ENCODE data around the gene ADM.

The ADM gene

DNA sequence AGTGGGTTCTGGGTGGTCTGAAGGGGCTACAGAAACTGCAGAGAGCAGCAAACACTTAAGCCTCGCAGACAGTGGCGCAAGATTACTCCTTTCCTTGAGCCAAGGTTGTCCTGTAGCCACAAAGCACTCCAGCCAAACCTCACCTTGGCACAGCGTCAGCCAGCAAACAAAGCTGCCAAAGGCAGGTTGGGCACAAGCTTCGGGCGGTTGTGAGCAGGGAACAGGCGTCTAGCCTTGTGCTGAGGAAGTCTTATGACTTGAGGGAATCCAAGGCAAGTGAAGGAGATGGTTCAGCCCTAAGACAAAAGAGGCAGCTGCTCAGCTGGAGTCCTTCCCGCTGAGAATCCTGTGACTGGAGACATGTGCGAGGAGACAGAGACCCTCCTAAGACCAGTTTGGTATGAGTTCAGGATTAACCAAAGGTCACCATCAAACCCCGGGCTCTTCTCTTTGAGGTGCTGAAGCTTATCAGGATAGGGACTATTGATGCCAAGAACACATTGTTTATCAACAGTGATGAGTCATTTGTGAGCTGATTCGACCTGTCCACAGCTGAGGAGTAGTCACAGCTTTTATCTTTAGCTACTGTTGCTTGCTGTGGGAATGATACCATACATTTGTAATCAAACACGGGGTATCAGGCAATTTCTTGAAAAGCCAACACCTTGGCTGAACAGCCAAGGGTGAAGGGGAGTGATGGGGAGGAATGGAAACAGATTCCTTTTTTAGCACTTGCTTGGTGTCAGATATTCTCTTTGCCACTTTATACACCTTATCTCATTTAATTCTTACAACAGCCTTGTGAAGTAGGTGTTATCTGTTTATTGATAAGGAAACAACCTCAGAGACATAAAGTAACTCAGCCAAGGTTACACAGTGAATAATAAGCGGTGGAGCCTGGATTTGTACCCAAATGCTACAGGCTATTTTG, 4.6 kb downstream of the ADM start:
- no peak for DNase-seq (ENCODE audit: low read depth in 2 of 2)

DNA sequence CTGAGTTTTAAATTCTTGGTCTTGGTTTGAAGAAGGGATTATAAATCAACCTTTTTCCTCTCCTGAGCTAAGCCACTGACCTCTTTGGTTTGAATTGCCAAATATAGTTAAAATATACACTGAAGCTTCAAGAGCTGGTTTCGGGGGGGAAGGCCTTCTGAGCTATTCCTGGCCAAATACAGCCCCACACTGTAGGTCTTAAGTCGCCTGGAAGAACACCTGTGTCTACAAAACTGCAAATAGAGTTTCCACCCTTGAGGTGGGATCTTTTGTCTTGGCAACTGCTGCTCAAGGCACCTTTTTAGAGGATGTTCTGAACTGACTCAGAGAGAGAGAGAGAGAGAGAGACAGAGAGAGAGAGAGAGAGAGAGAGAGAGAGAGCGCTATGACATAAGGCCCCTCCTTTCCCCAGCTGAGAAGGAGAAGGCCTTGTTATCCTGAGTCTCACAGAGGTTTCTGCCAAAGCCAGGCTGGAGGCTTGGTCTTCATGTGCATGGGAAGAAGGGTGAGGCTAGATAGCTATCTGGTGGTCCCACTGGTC, 5.5 kb downstream of the ADM start:
- DNase-seq (ENCODE audit: low read depth in 2 of 2), result no peak

DNA sequence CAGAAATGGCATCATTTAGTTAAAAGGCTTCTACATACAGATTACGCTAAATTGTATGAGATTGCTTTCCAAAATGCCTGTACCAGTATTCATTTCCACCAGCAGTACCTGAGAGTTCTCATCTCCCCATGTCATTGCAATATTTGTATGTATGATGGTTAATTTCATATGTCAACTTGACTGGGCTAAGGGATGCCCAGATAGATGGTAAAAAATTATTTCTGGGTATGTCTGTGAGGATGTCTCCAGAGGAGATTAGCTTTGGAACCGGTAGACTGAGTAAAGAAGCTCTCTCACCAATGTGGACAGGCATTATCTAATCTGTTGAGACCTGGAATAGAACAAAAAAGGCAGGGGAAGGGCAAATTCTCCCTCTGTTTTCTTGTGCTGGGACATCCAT, 6.9 kb downstream of the ADM start:
- DNase-seq (ENCODE audit: low read depth in 2 of 2), result no peak

DNA sequence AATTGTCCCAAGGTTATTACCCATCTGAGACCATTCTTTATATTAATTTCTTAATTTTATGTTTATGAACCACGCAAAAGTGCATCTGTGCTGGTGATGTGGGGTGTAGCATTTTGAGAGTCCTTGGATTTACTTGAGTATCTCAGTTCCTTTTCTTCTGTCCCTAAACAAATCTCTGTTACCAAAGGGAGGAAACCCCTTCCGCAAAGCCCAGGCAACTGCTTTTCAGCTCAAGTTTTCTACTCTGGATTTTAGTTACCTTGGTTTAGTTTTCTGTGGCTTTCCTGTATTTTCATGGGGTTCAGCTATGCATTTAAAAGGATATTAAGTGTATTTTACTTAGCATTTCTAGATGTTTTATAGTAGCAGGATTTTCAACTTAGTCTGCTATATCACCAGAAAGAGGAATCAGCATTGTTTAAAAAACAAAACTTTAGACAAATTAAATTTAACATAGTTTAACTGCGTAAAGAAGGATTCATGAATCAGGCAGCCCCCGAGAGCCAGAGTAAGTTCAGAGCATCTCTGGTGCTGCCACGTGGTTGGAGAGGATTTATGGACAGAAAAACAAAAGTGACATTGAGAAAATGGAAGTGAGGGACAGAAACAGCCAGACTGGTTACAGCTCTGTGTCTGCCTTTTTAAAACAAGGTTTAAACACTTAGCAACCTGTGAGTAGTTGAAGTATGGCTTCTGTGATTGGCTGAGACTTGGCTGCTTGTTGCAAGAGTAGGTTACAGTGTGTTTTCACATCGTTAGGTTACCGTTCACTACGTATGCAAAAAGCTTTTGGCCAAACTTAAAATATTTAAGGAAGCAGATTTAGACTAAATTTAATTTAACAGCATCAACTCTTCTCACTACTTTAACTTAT, 9.6 kb downstream of the ADM start:
- DNase-seq (ENCODE audit: low read depth in 2 of 2), result no peak

DNA sequence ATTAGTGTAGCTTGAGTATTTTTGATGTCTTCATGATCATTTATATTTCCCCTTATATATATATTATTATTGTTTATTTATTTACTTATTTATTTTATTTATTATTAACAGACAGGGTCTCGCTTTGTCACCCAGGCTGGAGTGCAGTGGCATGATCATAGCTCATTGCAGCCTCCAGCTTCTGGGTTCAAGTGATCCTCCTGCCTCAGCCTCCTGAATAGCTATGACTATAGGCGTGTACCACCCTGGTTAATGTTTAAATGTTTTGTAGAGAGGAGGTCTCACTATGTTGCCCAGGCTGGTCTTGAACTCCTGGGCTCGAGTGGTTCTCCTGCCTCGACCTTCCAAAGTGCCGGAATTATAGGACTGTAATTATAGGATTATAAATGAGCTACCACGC, 10.2 kb downstream of the ADM start:
- no peak for DNase-seq (ENCODE audit: low read depth in 2 of 2)

DNA sequence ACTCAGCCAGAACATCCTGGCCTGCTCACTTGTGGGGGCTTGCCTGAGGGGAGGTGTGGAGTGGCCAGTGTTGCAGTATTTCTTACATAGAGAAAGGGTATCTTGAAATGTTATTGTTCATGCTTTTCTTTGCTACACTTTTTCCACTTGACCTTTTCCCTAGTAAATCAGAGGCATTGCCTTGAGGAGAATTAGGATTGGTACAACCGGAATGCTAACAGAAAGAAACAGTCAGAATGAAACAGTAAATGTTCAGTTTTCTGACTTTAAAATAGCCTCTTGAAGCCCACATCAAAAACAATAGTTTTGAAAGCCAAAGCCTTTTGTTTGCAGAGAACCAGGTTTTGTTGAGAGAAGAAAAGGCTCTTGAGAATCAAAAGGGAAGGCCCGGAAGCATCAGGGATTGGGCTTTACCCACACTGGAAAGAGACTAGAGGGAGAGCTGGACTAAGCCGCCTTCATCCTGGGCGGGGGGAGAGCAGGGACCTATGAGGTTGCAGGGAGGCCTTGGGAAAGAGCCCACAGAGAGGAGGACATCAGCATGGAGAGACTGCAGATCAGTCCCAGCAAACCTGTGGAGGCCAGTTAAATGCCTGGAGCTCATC, 12.4 kb downstream of the ADM start:
- no peak for DNase-seq (ENCODE audit: low read depth in 2 of 2)

DNA sequence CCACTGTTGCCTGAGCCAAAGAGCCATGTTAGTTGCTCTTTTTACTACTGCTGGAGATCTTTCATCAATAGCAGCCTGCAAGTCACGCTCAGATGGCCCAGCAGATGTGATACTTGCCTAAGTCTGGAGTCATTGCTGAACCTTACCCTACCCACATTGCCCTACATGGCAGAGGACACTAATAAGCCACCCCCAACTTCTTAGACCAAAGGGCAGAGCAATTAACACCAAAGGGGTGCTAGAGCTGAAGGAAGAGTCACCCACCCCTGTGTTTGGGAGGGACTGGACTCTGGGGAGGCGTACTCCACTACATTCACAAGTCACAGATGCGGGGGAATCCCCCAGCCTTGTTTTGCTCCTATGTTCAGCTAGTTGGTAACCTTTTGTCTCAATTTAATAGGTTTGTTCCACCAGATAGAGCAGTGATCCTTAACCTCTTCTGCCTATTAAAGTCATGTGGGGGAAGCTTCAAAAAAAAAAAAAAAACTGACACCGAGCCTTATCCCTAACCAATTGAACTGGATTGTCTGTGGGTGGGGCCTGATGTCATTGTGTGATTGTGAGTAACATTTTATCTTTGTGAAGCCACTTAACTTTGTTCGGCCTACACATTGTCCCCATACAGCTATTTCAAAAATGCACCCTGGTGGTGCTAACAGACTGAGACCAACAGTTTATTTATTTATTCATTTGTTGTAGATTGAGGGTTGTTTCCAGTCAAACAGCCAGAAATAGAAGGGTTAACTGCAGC, 13.1 kb downstream of the ADM start:
- no peak for DNase-seq (ENCODE audit: low read depth in 2 of 2)

DNA sequence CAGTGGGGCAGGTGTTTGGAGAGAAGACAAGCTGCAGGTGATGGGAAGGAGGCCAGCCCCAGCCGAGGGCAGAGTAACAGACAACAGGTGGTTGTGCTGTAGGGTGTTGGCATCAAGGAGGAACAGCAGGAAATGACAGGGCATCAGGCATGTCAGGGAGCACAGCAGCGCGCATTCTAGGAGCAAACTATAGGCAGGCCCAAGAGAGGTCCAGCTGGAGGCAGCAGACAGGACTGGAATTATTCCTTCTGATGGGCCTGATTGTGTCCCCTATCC, 13.6 kb downstream of the ADM start:
- DNase-seq (ENCODE audit: low read depth in 2 of 2), result no peak

DNA sequence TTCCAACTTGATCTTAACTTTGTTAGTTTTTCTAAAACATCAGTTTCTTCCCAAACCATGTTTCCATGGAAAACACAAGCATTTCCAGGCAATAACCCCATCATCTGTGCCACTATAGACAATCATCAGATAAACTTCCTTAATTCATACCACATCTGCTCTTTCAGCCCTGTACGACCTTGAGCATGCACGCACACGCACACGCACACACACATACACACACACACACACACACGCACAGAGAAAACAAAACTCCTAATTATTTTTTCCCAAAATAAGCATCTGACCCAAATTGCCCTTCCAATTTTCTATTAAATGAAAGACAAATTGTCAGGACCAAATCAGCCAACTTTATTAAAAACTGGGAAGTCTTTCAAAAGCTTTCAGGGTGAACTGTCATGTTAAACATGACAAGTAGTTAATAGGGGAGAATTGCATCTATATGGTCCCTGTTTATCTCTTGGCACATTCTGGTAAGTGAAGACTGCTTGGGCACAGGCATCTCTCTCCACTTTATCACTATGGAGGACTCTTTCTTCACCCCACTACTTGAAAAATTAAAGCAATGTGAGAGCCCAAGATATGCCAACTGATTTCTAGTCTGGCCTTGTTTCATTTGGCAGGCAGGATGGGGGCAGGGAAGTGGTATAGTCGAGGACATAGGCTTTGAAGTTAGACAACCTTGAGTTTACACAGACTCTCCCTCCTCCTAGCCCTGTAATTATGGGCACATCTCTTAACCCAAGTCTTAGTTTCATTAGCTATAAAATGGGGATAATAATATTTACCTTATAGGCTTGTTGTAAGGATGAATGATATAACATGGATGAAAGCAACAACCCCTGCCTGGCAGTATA, 15.1 kb downstream of the ADM start:
- no peak for DNase-seq (ENCODE audit: low read depth in 2 of 2)

DNA sequence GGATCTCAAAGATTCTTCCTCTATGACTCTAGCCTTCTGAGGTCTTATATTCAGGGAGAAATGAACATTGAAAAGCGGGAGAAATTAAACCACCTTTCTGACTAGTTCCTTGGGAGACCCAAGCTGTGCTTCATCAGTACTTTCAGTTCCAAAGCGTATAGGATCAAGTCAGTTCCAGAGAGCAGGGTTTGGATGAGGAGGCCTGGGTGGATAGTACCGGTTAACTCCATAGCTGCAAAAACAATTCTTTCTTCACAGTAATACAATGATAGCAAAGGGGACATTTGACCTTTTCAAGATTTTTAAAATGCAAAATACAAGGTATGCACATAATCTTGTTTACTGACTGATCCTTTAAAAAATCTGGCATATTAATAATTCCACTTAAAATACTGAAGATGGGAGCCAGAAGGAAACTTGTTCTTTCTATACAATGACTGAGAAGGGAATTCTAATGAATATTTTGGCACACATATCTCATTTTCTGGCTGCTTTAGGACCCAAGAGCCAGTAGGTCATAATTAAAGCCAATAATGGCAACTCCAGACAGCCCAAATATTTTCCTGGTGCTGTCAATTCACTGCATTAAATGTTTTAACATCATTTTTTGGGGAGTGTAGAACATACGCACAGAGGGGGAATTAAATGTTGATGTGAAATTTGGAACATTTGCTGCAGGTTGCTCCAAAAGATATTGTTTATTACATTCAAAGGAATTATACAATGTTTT, 16.0 kb downstream of the ADM start:
- DNase-seq (ENCODE audit: low read depth in 2 of 2), result no peak

DNA sequence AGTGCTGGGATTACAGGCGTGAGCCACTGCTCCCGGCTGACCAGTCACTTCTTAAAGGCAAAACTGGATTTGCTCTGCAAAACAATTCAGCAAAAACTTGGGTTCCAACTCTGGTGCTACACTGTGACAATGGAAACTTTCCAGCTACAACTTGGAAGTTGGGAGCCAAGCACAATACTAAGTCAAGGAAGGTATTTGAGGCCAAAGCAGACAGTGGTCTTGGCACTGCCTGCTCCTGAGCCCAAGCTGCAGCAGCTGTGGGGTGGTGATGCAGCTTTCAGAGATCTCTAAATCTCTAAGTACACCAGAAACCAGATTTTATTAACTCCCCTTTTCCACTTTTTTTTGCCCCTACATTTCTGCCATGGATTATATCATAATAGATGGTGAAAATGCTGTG, 17.5 kb downstream of the ADM start:
- DNase-seq (ENCODE audit: low read depth in 2 of 2), result no peak

DNA sequence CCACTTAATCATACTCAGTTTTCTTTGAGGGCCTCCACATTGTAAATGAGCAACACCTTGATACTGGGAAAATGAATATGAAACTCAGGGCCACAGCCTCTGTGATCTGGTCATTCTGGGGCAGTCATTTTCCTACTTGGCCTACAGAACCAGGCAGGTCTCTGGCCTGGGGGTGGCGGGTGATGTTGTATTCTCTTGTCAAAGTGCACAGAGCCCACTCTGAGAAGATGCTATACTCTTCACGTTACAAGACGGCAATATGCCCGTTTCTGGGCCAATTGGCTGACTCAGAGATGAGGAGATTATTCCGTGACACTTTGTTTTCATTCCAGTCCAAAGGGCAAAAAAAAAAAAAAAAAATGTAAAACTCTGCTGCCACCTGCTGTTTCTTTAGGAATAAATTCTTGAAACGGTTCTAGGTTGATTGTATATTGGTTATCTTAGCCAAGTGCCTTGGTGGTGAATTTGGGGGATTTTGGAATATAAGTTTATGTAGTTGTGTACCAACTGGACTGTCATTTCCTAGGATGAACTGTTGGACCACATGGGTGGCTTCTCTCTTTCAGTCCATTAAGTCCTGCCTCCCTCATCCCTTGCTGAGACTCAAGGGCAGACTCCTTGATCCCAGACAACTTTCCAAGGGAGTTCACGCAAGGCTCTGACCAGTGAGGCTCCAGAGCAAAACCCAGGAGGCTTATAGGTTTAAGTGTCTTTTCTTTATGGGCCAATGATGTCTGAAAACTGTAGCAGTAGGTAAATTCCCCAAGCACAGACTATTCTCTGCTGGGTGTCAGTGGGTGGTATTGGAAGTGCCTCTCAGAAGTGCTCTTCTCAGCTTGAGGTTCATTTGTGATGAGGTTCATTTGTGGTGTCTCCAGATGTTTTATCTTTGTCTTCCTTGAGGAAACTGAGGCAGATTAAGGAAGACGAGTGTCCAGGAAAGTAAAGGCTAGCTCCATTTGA, 18.2 kb downstream of the ADM start:
- no peak for DNase-seq (ENCODE audit: low read depth in 2 of 2)

DNA sequence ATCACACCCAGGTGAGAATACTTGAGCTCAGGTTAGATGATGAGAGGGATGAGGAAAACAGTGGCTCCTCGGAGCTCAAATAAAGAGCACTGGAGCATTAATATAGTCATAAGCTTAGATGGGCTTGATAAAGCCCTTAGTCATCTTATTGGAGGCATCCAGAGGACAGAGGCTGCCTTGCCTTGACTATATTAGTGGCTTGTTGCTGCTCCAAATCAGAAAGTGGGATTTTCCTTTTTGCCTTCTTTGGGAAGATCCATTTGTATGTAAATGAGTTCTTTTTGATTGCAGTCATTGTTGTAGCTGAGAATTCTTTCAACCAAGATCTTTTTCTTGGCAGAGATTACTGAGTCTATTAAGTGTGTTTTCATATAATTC, 18.9 kb downstream of the ADM start:
- DNase-seq (ENCODE audit: low read depth in 2 of 2), result no peak

DNA sequence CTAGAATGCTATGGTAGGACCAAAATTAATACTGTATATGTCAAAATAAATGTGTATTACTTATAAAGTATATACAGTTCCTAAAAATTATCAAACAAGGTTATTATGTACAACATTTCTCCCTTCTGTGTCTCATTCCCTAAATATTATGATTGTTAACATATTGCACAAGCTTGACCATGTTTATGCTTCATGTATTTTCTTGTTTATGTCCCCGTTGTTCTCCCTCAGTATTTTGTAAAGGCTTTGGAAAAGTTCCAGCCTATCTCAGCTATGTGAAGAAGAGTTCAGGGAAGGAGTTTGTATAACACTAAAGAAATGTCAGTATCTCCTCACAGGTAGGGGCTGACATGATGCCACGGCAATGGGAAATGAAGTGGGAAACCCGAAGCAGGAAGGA, 19.6 kb downstream of the ADM start:
- no peak for DNase-seq (ENCODE audit: low read depth in 2 of 2)

DNA sequence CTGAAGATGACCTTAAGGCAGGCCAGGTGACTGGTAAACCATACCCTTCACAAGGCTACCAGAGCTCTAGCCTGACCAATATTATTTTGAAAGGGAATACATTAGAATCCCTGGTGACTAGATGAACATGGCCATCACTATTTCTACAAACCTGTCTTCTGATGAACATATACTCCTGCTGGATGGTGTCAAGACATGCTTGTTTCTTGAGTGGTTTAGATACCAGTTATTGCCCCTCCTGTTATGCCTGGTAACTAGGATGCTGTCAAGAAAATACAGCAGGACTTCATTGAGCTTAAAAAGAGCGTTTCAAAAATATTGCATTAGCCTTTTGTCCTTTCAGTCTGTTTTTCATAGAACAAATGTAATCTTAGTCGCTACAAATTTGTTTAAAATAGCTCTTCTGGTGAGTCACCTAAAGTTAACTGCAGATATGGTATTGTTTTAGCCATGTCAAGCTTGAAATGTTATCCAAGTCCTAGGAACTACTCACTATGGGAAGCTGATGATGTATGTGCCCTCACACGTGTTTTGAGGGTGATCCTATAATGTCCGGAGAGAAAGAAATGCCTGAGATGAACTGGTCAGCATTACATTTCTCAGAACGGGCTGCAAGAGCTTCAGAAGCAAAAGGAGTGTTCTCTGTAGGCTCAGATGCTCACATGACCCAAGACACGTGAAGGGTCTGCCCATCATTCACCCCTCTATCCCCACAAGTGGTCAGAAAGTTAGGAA, 20.6 kb downstream of the ADM start:
- DNase-seq (ENCODE audit: low read depth in 2 of 2), result no peak

DNA sequence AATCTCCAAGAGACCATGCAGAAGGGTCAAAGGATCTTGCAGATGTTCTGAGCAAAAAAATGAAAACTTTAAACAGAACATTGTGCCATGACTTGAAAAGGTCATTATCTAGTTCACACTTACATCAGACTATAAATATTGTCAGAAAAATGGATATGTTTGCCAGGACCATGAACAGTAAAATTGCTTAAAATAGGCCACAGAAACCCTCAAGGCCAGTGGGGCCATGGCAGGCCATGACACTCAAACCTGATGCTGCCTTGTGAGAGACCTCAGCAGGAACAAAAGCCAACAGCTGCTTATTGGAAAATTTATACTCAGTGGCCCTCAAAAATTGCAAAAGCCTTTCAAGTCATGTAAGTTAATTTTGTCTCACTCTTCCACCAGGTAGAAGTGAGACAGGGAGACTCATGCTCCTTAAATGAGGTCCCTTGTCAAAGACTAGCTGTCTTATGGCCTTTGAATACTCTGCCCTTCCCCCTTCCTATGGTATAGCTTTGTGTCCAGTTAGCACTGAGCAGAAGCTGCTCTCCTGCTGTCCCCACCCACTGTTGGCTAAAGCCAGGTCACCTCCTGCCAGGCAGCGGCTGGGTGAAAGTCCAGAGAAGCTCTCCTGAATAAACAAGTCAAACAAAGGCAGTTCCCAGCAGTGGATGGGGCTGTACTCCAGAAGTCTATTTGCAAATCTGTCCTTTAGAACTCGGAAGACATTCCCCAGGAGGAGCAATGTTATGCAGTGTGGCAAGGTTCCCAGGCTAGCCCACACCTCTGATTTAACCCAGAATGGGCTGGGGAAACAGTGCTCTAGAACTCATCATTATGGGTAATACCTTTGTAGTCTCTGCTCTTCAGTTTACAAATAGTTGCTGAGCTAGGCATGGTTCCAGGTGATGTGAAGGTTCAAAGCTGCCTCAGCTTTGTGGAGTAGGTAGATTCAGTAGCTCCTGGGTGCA, 21.4 kb downstream of the ADM start:
- no peak for DNase-seq (ENCODE audit: low read depth in 2 of 2)

DNA sequence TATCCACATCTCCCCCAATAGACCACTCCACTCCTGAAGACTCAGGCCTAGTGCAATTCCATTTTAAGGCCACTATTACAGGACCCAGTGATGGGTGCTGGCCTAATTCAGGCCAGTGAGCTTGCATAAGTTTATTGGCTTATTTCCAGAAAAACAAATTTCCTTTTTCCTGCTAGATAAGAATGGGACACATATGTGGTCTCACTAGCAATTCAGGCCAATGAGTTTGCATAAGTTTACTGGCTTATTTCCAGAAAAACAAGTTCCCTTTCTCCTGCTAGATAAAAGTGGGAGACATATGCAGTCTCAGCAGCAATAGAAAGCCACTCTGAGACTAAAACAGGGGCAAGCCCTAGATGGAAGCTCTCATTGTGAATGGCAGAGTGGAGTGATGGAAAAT, 22.4 kb downstream of the ADM start:
- DNase-seq (ENCODE audit: low read depth in 2 of 2), result no peak

Measured in stimulated activated CD4-positive, alpha-beta T cell treated with anti-CD3 and anti-CD28 coated beads, Interleukin-4, amount 100 ng/mL, for 48 hours (primary cell).